K562 treated with DMSO at 1 percent for 12 hours (cell line): Measurements from ENCODE around the gene PCDH10. TPM values are rescaled to one million over a fixed set of nuclear protein-coding genes. Genes with fewer than 3 reads are reported as not detected.

Source experiments
- total RNA-seq: library from RNA; unstranded; fragments of 300-600 nt; gene quantifications from 2 replicates; pipeline ENCODE4 v1.2.3, GENCODE V29; 2022; ENCODE audit not compliant: insufficient read depth

Gene PCDH10, protein sequence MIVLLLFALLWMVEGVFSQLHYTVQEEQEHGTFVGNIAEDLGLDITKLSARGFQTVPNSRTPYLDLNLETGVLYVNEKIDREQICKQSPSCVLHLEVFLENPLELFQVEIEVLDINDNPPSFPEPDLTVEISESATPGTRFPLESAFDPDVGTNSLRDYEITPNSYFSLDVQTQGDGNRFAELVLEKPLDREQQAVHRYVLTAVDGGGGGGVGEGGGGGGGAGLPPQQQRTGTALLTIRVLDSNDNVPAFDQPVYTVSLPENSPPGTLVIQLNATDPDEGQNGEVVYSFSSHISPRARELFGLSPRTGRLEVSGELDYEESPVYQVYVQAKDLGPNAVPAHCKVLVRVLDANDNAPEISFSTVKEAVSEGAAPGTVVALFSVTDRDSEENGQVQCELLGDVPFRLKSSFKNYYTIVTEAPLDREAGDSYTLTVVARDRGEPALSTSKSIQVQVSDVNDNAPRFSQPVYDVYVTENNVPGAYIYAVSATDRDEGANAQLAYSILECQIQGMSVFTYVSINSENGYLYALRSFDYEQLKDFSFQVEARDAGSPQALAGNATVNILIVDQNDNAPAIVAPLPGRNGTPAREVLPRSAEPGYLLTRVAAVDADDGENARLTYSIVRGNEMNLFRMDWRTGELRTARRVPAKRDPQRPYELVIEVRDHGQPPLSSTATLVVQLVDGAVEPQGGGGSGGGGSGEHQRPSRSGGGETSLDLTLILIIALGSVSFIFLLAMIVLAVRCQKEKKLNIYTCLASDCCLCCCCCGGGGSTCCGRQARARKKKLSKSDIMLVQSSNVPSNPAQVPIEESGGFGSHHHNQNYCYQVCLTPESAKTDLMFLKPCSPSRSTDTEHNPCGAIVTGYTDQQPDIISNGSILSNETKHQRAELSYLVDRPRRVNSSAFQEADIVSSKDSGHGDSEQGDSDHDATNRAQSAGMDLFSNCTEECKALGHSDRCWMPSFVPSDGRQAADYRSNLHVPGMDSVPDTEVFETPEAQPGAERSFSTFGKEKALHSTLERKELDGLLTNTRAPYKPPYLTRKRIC
- 0.51 and 1.0 TPM in 2 replicates for total RNA-seq

DNA sequence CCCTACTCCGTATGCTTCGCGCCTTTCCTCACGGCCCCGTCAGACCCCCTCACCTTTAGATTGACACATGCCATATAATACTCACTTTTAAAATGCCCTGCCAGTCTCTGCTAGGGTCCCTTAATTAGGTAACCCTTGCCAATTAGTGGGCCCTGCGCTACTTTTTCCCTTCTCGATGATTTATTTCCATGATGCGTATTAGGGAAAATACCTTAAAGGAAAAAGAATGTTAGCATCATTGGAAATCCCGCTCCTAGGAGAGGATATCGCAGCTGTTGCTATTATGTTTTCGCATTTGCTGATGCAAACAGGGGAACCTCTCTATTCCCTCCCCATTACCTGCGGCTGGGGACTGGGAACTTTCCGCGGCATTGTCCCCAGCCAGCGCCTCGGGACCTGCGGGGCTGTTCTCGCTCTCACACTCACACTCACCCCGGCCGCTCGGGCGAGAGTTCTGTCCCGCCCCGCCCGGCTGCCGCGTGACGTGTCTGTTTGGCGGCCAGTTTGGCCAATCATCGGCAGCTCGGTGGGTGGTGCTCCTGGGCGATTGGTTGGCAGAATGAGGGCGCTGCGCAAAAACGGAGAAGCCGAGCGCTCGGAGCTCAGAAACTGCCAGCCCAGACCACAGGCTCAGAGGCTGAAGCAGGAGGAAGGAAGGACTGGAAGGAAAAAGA lies at the start of gene PCDH10:
TSS of gene PCDH10 (plus strand) at position 605 of the 674 bp plus-strand sequence. CDS start 847 bp downstream, outside the sequence.

